Parathyroid adenoma (tissue), 2 donors: ENCODE results near the gene DGKB.

Source experiments
- H2AFZ ChIP-seq: fragments of 300-600 bp; sonication (generic); one replicate; pipeline ENCODE4 v1.7.0; 2017; ENCODE audit warnings: antibody characterized with exemption, mild to moderate bottlenecking
- H3K27ac ChIP-seq: fragments of 300-600 bp; sonication (generic); one replicate; pipeline ENCODE4 v1.7.0; 2017
- H3K27me3 ChIP-seq: fragments of 300-600 bp; sonication (generic); one replicate; pipeline ENCODE4 v1.7.0; 2017; ENCODE audit warnings: low read length; ENCODE audit not compliant: control insufficient read depth, insufficient read depth
- H3K36me3 ChIP-seq: fragments of 300-600 bp; sonication (generic); one replicate; pipeline ENCODE4 v1.7.0; 2017; ENCODE audit warnings: low read length; ENCODE audit not compliant: control insufficient read depth, insufficient read depth
- H3K4me1 ChIP-seq: fragments of 300-600 bp; sonication (generic); one replicate; pipeline ENCODE4 v1.7.0; 2017; ENCODE audit warnings: control low read depth
- H3K4me2 ChIP-seq: fragments of 300-600 bp; sonication (generic); one replicate; pipeline ENCODE4 v1.7.0; 2017; ENCODE audit warnings: low read length
- H3K4me3 ChIP-seq: fragments of 300-600 bp; sonication (generic); one replicate; pipeline ENCODE4 v1.7.0; 2017; ENCODE audit warnings: low read depth, low read length
- H3K79me2 ChIP-seq: fragments of 300-600 bp; sonication (generic); one replicate; pipeline ENCODE4 v1.7.0; 2017; ENCODE audit warnings: control low read depth
- H3K9ac ChIP-seq: fragments of 300-600 bp; sonication (generic); one replicate; pipeline ENCODE4 v1.7.0; 2017; ENCODE audit warnings: mild to moderate bottlenecking
- H3K9me3 ChIP-seq: fragments of 300-600 bp; sonication (generic); one replicate; pipeline ENCODE4 v1.7.0; 2017; ENCODE audit warnings: low read length; ENCODE audit not compliant: control insufficient read depth
- CTCF ChIP-seq: fragments of 300-600 bp; sonication (generic); IDR thresholded peaks from one replicate; pipeline ENCODE4 v1.7.0; 2017; ENCODE audit warnings: antibody characterized with exemption, mild to moderate bottlenecking
- donor health status: primary hyperparathyroidism.

DGKB gene

DNA sequence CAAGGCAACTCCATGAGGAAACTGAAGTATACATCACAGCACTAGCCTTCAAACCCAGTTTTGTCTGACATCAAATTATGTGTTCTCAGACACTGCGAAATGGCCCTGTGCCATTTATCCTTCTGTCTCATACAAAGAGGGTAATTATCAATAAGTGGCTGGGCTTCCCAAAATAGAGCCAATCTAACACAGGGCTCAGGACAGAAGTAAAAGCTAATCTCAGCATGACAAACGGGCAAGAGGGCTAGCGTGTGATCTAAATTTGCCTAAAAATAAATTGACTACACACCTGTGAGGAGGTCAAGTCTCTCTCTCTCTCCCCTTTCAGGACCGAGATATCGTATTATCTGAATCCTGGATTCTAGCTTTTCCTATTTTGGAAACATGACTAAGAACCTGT, 67.2 kb downstream of the DGKB start:
- Histone ChIP-seq H3K27ac (no peak overlapping the region), H3K9ac (no peak overlapping the region), H3K9me3 (no peaks in the 10 kb centered on the region), H3K27me3 (no peaks in the 10 kb centered on the region), H3K79me2 (no peaks in the 10 kb centered on the region), H3K36me3 (no peaks in the 10 kb centered on the region), H3K4me1 (no peaks in the 10 kb centered on the region), H2AFZ (no peak overlapping the region), H3K4me3 (no peak overlapping the region), H3K4me2 (no peak overlapping the region)
- TF ChIP-seq CTCF = no peak

GRCh38 chr7:14834883-14835282, 67.7 kb downstream of the DGKB start:
- Histone ChIP-seq H3K36me3 (no peaks in the 10 kb centered on the region), H2AFZ (no peak overlapping the region), H3K27me3 (no peaks in the 10 kb centered on the region), H3K27ac (no peak overlapping the region), H3K4me3 (no peak overlapping the region), H3K4me1 (no peaks in the 10 kb centered on the region), H3K9ac (no peak overlapping the region), H3K9me3 (no peaks in the 10 kb centered on the region), H3K79me2 (no peaks in the 10 kb centered on the region), H3K4me2 (no peak overlapping the region)
- no peak for TF ChIP-seq CTCF

DNA sequence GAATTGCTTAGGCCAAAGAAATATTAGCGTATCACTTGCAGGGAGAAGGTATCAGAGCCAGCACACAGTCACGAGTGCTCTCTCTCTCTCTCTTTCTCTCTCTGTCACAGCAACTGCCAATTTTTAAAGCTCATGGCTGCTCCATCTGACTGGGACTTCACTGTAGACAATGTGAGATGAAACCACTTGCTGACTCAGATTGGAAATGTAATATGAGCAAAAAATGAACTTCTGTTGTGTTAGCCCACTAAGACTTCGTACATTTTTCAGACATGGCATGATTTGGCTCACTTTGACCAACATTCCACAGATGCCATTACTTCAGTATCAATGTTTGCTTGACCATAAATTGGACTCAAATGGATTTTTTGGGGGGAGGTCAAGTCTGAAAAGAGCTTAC, 68.1 kb downstream of the DGKB start:
- H3K9me3 ChIP-seq = no peaks in the 10 kb centered on the region
- H3K4me2 ChIP-seq = no peak overlapping the region
- no peak overlapping the region for H3K9ac ChIP-seq
- H3K4me1 ChIP-seq = no peaks in the 10 kb centered on the region
- H2AFZ ChIP-seq = no peak overlapping the region
- H3K79me2 ChIP-seq = no peaks in the 10 kb centered on the region
- no peak for TF ChIP-seq CTCF
- H3K36me3 ChIP-seq = no peaks in the 10 kb centered on the region
- no peaks in the 10 kb centered on the region for H3K27me3 ChIP-seq
- no peak overlapping the region for H3K4me3 ChIP-seq
- H3K27ac ChIP-seq = no peak overlapping the region

GRCh38 chr7:14833707-14834106, 68.8 kb downstream of the DGKB start:
- Histone ChIP-seq H3K27me3 (no peaks in the 10 kb centered on the region), H3K27ac (no peak overlapping the region), H3K9ac (no peak overlapping the region), H2AFZ (no peak overlapping the region), H3K4me3 (no peak overlapping the region), H3K9me3 (no peaks in the 10 kb centered on the region), H3K4me1 (no peaks in the 10 kb centered on the region), H3K79me2 (no peaks in the 10 kb centered on the region), H3K36me3 (no peaks in the 10 kb centered on the region), H3K4me2 (no peak overlapping the region)
- TF ChIP-seq CTCF = no peak

DNA sequence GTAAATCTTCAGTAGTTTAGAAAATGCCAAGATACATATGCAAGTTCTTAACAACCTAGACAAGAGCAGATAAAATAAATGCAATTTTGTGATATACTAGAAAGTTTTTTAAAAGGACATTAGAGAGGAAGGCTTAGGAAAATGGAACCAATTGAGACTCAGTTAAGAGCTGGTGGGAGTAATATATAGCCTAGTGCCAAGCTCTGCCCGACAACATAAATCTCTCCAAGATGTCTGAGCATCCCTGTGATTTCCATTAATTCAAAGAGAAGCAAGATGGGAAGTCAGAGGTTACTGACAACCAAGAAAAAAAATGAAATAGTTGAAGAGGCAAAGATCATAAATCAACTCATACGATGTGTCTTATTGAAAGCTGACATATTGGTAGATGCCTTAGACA, 74.5 kb downstream of the DGKB start:
- Histone ChIP-seq H3K4me2 (no peak overlapping the region), H3K27ac (no peak overlapping the region), H2AFZ (no peak overlapping the region), H3K27me3 (no peaks in the 10 kb centered on the region), H3K4me1 (no peaks in the 10 kb centered on the region), H3K9me3 (no peaks in the 10 kb centered on the region), H3K79me2 (no peaks in the 10 kb centered on the region), H3K9ac (no peak overlapping the region), H3K36me3 (no peaks in the 10 kb centered on the region), H3K4me3 (no peak overlapping the region)
- no peak for TF ChIP-seq CTCF
